Fibroblast of lung (primary cell): ENCODE results near the gene ZER1.

Source experiments
- EZH2 ChIP-seq: IDR thresholded peaks from 2 replicates; pipeline ENCODE4 v1.5.1; 2012; ENCODE audit warnings: low read length, control low read depth, mild to moderate bottlenecking; ENCODE audit errors: missing control alignments
- TF ChIP-seq, protein P1 (sequence below), 2 donors: IDR thresholded peaks in 1 of 2; conservative IDR thresholded peaks in 1 of 2; 1 replicate in 1 of 2; 2 replicates in 1 of 2; pipeline ENCODE4 v1.5.1; 2011 to 2012; ENCODE audit warnings: low read length in 2 of 2, control low read depth in 1 of 2, inconsistent platforms in 1 of 2, low read depth in 1 of 2, mild to moderate bottlenecking in 1 of 2

DNA sequence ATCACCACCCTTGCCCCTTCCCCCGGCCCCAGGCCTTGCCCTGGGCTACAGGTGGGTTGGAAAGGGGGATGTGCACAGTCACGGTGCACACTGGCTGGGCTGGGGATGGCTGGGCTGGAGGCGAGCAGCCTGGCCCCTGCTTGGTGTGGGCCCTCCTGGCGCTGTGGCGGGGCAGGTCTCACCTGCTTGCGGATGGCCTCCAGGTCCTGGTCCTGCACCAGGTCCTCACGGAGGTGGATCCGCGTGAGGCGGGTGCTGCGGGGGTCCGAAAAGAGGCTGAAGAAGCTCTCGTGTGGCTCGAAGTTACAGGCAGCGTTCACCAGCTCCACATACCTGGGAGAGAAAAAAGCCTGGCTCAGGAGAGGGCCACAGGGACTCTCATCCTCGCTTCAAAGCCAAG is 18.1 kb downstream of the ZER1 start:
- TF ChIP-seq, protein P1, sequence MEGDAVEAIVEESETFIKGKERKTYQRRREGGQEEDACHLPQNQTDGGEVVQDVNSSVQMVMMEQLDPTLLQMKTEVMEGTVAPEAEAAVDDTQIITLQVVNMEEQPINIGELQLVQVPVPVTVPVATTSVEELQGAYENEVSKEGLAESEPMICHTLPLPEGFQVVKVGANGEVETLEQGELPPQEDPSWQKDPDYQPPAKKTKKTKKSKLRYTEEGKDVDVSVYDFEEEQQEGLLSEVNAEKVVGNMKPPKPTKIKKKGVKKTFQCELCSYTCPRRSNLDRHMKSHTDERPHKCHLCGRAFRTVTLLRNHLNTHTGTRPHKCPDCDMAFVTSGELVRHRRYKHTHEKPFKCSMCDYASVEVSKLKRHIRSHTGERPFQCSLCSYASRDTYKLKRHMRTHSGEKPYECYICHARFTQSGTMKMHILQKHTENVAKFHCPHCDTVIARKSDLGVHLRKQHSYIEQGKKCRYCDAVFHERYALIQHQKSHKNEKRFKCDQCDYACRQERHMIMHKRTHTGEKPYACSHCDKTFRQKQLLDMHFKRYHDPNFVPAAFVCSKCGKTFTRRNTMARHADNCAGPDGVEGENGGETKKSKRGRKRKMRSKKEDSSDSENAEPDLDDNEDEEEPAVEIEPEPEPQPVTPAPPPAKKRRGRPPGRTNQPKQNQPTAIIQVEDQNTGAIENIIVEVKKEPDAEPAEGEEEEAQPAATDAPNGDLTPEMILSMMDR (conservative IDR thresholded peaks at IDR 0.05 in 1 of 2, IDR thresholded peaks at IDR 0.05 in 1 of 2; ENCODE audit: low read depth in 1 of 2, low read length in 2 of 2), result no peak
- TF ChIP-seq EZH2, result no peak
